HL-60 (cell line): ENCODE measurements around the gene NFU1.

Source experiments
- DNase-seq, 2 experiments: peaks; one replicate each; pipeline ENCODE4 v3.0.0-alpha.2; 2010 to 2020; ENCODE audit warnings: low read depth in 1 of 2, low spot score in 1 of 2
- H3K27ac ChIP-seq: fragments of 250-450 bp; sonication (Bioruptor Pico); replicated peaks from 2 replicates; pipeline ENCODE4 v1.5.1; 2020; ENCODE audit warnings: mild to moderate bottlenecking, moderate library complexity
- H3K27me3 ChIP-seq: fragments of 250-450 bp; sonication (Bioruptor Pico); 2 replicates; pipeline ENCODE4 v1.5.1; 2021; ENCODE audit warnings: mild to moderate bottlenecking, moderate library complexity; ENCODE audit not compliant: insufficient read depth, poor library complexity, severe bottlenecking
- H3K4me3 ChIP-seq: replicated peaks from 2 replicates; pipeline ENCODE4 v1.5.1; 2011; ENCODE audit warnings: mild to moderate bottlenecking, control low read depth, low read length; ENCODE audit not compliant: insufficient read depth
- CTCF ChIP-seq: IDR thresholded peaks from one replicate; pipeline ENCODE4 v1.5.1; 2011; ENCODE audit warnings: low read length, control low read depth, inconsistent platforms; ENCODE audit not compliant: insufficient read depth
- GABPA ChIP-seq: IDR thresholded peaks from 2 replicates; pipeline ENCODE4 v1.6.1; 2012; ENCODE audit warnings: low read depth
- POLR2AphosphoS5 ChIP-seq: IDR thresholded peaks from 2 replicates; pipeline ENCODE4 v1.6.1; 2012; ENCODE audit warnings: low read depth
- REST ChIP-seq: IDR thresholded peaks from 2 replicates; pipeline ENCODE4 v1.6.1; 2012; ENCODE audit warnings: low read depth; ENCODE audit not compliant: insufficient replicate concordance
- SPI1 ChIP-seq: IDR thresholded peaks from 2 replicates; pipeline ENCODE4 v1.6.1; 2012; ENCODE audit warnings: low read depth, mild to moderate bottlenecking, borderline replicate concordance

Gene NFU1

GRCh38 chr2:69405306-69405705 is 31.9 kb downstream of the NFU1 start:
- Histone ChIP-seq H3K27me3 (no peaks in the 10 kb centered on the region), H3K4me3 (no peak overlapping the region), H3K27ac (no peak overlapping the region)
- TF ChIP-seq REST (no peak), SPI1 (no peak), POLR2AphosphoS5 (no peak), CTCF (no peak), GABPA (no peak)
- no peak for DNase-seq

GRCh38 chr2:69400121-69400520 is 37.1 kb downstream of the NFU1 start:
- DNase-seq = no peak

GRCh38 chr2:69397234-69397633 is 40.0 kb downstream of the NFU1 start:
- DNase-seq = no peak
- H3K4me3 ChIP-seq = no peak overlapping the region
- no peak overlapping the region for H3K27ac ChIP-seq
- TF ChIP-seq CTCF (no peak), REST (no peak), GABPA (no peak), POLR2AphosphoS5 (no peak), SPI1 (no peak)
- H3K27me3 ChIP-seq = no peaks in the 10 kb centered on the region

More at GRCh38 chr2:69400121-69400520, 37.1 kb downstream of the NFU1 start:
- TF ChIP-seq POLR2AphosphoS5 = no peak
- TF ChIP-seq SPI1 = no peak
- H3K27me3 ChIP-seq = no peaks in the 10 kb centered on the region
- no peak overlapping the region for H3K27ac ChIP-seq
- no peak overlapping the region for H3K4me3 ChIP-seq

GRCh38 chr2:69395866-69396265 is 41.4 kb downstream of the NFU1 start:
- Histone ChIP-seq H3K27ac (no peak overlapping the region), H3K27me3 (no peaks in the 10 kb centered on the region), H3K4me3 (no peak overlapping the region)
- no peak for DNase-seq
- TF ChIP-seq GABPA (no peak), SPI1 (no peak), POLR2AphosphoS5 (no peak), CTCF (no peak), REST (no peak)
